Spleen (tissue), 7 donors: ENCODE results near the gene C5orf58.

Source experiments
- CTCF ChIP-seq, 11 experiments: fragments of 200-600 bp in 7 of 11; fragments of 450-650 bp in 4 of 11; sonication (generic) in 4 of 11; IDR thresholded peaks in 8 of 11; conservative IDR thresholded peaks in 3 of 11; 1 replicate in 7 of 11; 2 replicates in 4 of 11; pipeline versions ENCODE4 v1.4.0 to v1.8.0; 2016 to 2021; ENCODE audit warnings: antibody characterized with exemption in 11 of 11, inconsistent platforms in 4 of 11, mild to moderate bottlenecking in 1 of 11
- POLR2AphosphoS5 ChIP-seq, 3 donors: sonication (generic); formaldehyde crosslinking; IDR thresholded peaks; one replicate each; pipeline ENCODE4 v1.5.1; 2017; ENCODE audit warnings: antibody characterized with exemption in 3 of 3
- donor health status: DM: no; HTN: no; CAD: no; lungs with moderate emphysema.
- donor health status: DM: no; HTN: no; CAD: no.
- donor health status: DM: no; HTN: no; CAD: no.

GRCh38 chr5:170200876-170201275, 31.9 kb upstream of the C5orf58 start:
- no peak for TF ChIP-seq POLR2AphosphoS5 (IDR thresholded peaks at IDR 0.05)
- no peak for TF ChIP-seq CTCF (IDR thresholded peaks at IDR 0.05 in 8 of 11, conservative IDR thresholded peaks at IDR 0.05 in 3 of 11)
